Endodermal cell (in vitro differentiated cells): ENCODE data around the gene GPLD1. TPM values are rescaled to one million over a fixed set of nuclear protein-coding genes. Genes with fewer than 3 reads are reported as not detected.

Experiments
- DNase-seq: peaks from one replicate; pipeline ENCODE4 v3.0.0-alpha.2; 2017
- H3K27ac ChIP-seq: 2 replicates; pipeline ENCODE4 v1.5.1; 2013; ENCODE audit warnings: mild to moderate bottlenecking, low read depth, low read length, moderate library complexity
- H3K27me3 ChIP-seq: 2 replicates; pipeline ENCODE4 v1.6.1; 2013; ENCODE audit warnings: mild to moderate bottlenecking, low read length, moderate library complexity; ENCODE audit not compliant: insufficient read depth, control insufficient read depth, poor library complexity, severe bottlenecking
- H3K36me3 ChIP-seq: 2 replicates; pipeline ENCODE4 v1.7.0; 2013; ENCODE audit warnings: mild to moderate bottlenecking, low read length, moderate library complexity; ENCODE audit not compliant: control insufficient read depth, insufficient read depth
- H3K4me1 ChIP-seq: one replicate; pipeline ENCODE4 v1.7.0; 2013; ENCODE audit warnings: low read length; ENCODE audit not compliant: control insufficient read depth, insufficient read depth
- H3K4me3 ChIP-seq: 2 replicates; pipeline ENCODE4 v1.5.1; 2013; ENCODE audit warnings: mild to moderate bottlenecking, low read length, moderate library complexity
- H3K9ac ChIP-seq: 2 replicates; pipeline ENCODE4 v1.6.1; 2013; ENCODE audit warnings: mild to moderate bottlenecking, low read length, moderate library complexity; ENCODE audit not compliant: poor library complexity, severe bottlenecking; ENCODE audit errors: extremely low read depth
- H3K9me3 ChIP-seq: 2 replicates; pipeline ENCODE4 v1.6.1; 2013; ENCODE audit warnings: mild to moderate bottlenecking, low read length, moderate library complexity; ENCODE audit not compliant: control insufficient read depth
- H3K27ac Mint-ChIP-seq: 2 replicates; pipeline ENCODE4 v1.8.0; 2020; ENCODE audit warnings: mixed read lengths
- H3K27me3 Mint-ChIP-seq: 2 replicates; pipeline ENCODE4 v1.8.0; 2021; ENCODE audit warnings: mild to moderate bottlenecking, mixed read lengths; ENCODE audit not compliant: insufficient read depth
- H3K36me3 Mint-ChIP-seq: 2 replicates; pipeline ENCODE4 v1.8.0; 2020; ENCODE audit warnings: low read depth, mixed read lengths
- H3K4me1 Mint-ChIP-seq: 2 replicates; pipeline ENCODE4 v1.8.0; 2020; ENCODE audit warnings: mixed read lengths
- H3K4me3 Mint-ChIP-seq: 2 replicates; pipeline ENCODE4 v1.8.0; 2020; ENCODE audit warnings: mild to moderate bottlenecking, moderate library complexity, mixed read lengths
- H3K9me3 Mint-ChIP-seq: 2 replicates; pipeline ENCODE4 v1.8.0; 2020; ENCODE audit warnings: mild to moderate bottlenecking, mixed read lengths
- WGBS, 2 experiments: methylation state at CpG; one replicate each; pipeline versions ENCODE4 v1.1.5 to v1.1.7; 2013; ENCODE audit warnings: missing lambda C conversion rate in 2 of 2, mixed read lengths in 1 of 2; ENCODE audit not compliant: insufficient coverage in 1 of 2, insufficient read length in 1 of 2; 5-methylcytosine and 5-hydroxymethylcytosine counted together
- total RNA-seq, 2 donors: library from RNA; stranded (reverse); fragmentation: NEBNext Ultra II Directional in 1 of 2; extraction: Animal tissue kit (Norgen Biotek cat#: 25700) in 1 of 2; gene quantifications; 2 replicates in 1 of 2; 3 replicates in 1 of 2; pipeline ENCODE4 v1.2.1, GENCODE V29; 2021
- TF ChIP-seq, protein P1 (sequence below): fragments of 200-600 bp; sonication (generic); conservative IDR thresholded peaks from 2 replicates; pipeline ENCODE4 v1.5.0; 2021; ENCODE audit warnings: antibody characterized with exemption, mild to moderate bottlenecking

The GPLD1 gene
- total RNA-seq, 2 donors from 2014 or later, result 5.3 to 7.5 TPM

DNA sequence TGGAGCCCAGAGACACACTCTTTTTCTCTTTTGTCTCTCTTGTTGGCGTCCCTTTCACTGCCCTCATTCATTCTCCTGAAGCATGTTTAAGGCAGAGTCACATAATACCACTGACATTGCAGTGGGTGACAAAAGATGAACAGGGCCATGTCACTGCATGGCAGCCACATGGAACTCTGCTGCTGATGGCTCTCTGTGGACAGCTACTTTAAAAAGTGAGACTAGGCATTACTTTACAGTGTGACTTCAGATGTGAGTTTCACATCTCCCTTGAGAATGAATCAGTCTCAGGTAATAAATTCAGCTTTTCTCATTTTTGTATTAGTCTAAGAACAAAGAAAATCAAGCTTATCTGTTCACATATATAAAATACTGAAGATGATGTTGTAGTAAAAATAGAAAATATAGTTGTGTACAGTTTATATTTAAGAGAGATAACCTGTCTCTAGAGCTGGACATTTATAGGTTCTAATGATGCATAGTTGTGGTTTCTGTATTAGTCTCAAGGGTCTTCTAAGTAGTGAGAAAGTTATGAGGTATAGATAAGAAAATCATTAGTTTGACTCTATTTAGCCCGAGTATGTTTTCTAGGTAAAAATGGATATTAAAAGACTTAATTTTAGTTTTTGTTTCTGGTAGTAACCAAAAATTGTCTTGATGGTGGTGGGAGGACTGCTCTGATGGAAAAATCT, 80.5 kb downstream of the GPLD1 start:
- TF ChIP-seq, protein P1, sequence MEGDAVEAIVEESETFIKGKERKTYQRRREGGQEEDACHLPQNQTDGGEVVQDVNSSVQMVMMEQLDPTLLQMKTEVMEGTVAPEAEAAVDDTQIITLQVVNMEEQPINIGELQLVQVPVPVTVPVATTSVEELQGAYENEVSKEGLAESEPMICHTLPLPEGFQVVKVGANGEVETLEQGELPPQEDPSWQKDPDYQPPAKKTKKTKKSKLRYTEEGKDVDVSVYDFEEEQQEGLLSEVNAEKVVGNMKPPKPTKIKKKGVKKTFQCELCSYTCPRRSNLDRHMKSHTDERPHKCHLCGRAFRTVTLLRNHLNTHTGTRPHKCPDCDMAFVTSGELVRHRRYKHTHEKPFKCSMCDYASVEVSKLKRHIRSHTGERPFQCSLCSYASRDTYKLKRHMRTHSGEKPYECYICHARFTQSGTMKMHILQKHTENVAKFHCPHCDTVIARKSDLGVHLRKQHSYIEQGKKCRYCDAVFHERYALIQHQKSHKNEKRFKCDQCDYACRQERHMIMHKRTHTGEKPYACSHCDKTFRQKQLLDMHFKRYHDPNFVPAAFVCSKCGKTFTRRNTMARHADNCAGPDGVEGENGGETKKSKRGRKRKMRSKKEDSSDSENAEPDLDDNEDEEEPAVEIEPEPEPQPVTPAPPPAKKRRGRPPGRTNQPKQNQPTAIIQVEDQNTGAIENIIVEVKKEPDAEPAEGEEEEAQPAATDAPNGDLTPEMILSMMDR, result no peak
- Histone ChIP-seq H3K27me3 (no peaks in the 10 kb centered on the region), H3K36me3 (peaks cover 89% of the 10 kb centered on the region), H3K9ac (no peak overlapping the region), H3K27ac (no peak overlapping the region), H3K9me3 (no peaks in the 10 kb centered on the region), H3K4me3 (no peak overlapping the region), H3K4me1 (no peaks in the 10 kb centered on the region)
- Mint-ChIP-seq H3K4me3 (no peak overlapping the region), H3K36me3 (peaks cover 60% of the 10 kb centered on the region), H3K27ac (no peak overlapping the region), H3K4me1 (peaks cover 20% of the 10 kb centered on the region), H3K9me3 (no peaks in the 10 kb centered on the region), H3K27me3 (no peaks in the 10 kb centered on the region)
- 86 to 92% methylated on average over 2 of the region's 2 CpGs for WGBS, 2 experiments
- DNase-seq, result no peak

DNA sequence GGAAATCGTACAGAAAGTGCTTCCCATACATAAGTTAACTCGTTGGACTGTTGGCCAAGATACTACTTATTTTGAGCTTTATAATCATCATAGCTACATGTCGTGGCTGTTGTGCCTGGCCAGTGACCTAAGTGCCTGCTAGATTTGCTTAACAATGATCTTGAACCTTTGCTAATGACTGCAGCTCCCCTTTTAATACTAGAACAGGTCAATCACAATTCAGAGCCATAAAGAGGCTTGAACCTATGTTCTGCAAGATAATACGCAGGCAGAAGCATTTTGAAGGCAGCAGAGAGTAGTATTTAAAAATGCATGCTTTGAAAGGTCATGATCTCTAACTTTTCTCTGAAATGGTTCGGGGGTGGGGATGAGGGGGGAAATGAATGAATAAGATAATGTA, 84.1 kb downstream of the GPLD1 start:
- Mint-ChIP-seq H3K4me1 (peaks cover 32% of the 10 kb centered on the region), H3K4me3 (peak overlapping the region; percentile 21), H3K27ac (peak overlapping the region; percentile 44), H3K9me3 (no peaks in the 10 kb centered on the region), H3K36me3 (peaks cover 37% of the 10 kb centered on the region), H3K27me3 (no peaks in the 10 kb centered on the region)
- Histone ChIP-seq H3K9me3 (no peaks in the 10 kb centered on the region), H3K4me1 (no peaks in the 10 kb centered on the region), H3K36me3 (peaks cover 57% of the 10 kb centered on the region), H3K27me3 (no peaks in the 10 kb centered on the region), H3K9ac (no peak overlapping the region), H3K4me3 (no peak overlapping the region), H3K27ac (no peak overlapping the region)
- no peak for DNase-seq
- TF ChIP-seq, protein P1, result no peak
- 87% methylated on average over 5 of the region's 5 CpGs for WGBS, 2 experiments

DNA sequence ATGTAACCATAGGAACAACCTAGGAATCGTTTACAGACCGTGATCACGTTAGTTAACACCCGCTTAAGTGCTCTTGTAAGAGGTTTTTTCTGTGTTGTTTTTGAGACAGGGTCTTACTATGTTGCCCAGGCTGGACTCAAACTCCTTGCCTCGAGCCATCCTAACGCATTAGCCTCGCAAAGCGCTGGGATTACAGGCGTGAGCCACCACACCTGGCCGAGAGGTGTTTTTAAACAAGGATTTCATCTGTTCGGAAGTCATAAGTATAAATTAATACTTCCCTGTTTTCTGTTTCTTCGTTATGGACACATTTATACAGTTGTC, 85.9 kb downstream of the GPLD1 start:
- Histone ChIP-seq H3K4me1 (no peaks in the 10 kb centered on the region), H3K36me3 (peaks cover 39% of the 10 kb centered on the region), H3K9ac (peak overlapping the region; percentile 86), H3K9me3 (peaks cover 3% of the 10 kb centered on the region), H3K27ac (no peak overlapping the region), H3K4me3 (peak overlapping the region; percentile 97), H3K27me3 (no peaks in the 10 kb centered on the region)
- H3K4me3 Mint-ChIP-seq, result peak overlapping the region; percentile 94
- peaks cover 8% of the 10 kb centered on the region for H3K9me3 Mint-ChIP-seq
- DNase-seq, result no peak
- peak overlapping the region; percentile 90 for H3K27ac Mint-ChIP-seq
- 3 to 12% methylated on average over 8 to 12 of the region's 12 CpGs for WGBS, 2 experiments
- H3K27me3 Mint-ChIP-seq, result no peaks in the 10 kb centered on the region
- peaks cover 43% of the 10 kb centered on the region for H3K4me1 Mint-ChIP-seq
- TF ChIP-seq, protein P1, result no peak
- H3K36me3 Mint-ChIP-seq, result peaks cover 31% of the 10 kb centered on the region
